ENCODE data around the gene DNAJA2.

Gene DNAJA2

DNA sequence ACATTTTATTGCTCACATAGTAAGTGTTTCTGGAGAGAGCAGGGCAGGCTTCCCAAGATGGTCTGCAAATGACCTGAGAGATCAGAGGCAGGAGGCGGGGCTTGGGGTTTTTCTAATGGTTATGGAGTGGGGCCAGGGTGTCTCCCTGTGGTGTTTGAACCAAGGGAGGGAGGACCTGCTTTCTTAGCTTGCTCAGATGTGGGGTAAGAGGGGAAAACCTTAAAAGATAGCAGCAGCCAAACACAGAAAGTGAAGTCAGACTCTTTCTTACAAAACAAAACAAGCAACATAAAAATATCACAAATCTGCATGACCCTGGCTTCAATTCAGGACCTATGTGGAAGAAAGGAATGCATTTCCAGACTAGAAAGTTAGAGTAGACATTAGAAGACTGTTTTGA, 22.9 kb upstream of the DNAJA2 start:
- H3K4me2 ChIP-seq (ENCODE audit: low read length) = no peak overlapping the region
- no peak overlapping the region for H3K27ac ChIP-seq (ENCODE audit: low read depth, low read length, poor library complexity, severe bottlenecking)
- no peak overlapping the region for H3K4me3 ChIP-seq (ENCODE audit: low read depth, low read length, poor library complexity, severe bottlenecking)
- H4K20me1 ChIP-seq (ENCODE audit: insufficient read depth, low read length) = no peaks in the 10 kb centered on the region
- H2AFZ ChIP-seq (ENCODE audit: low read length) = no peak overlapping the region
- no peaks in the 10 kb centered on the region for H3K9me2 ChIP-seq (ENCODE audit: low read depth, low read length)
- H3K9me3 ChIP-seq (ENCODE audit: low read length) = no peaks in the 10 kb centered on the region
- H3K9ac ChIP-seq (ENCODE audit: low read length) = no peak overlapping the region
- TF ChIP-seq CTCF (IDR thresholded peaks at IDR 0.05; ENCODE audit: low read length) = no peak
- TF ChIP-seq EZH2 (IDR thresholded peaks at IDR 0.05; ENCODE audit: borderline replicate concordance, low read length) = no peak
- H3K36me3 ChIP-seq (ENCODE audit: insufficient read depth, low read length) = no peaks in the 10 kb centered on the region; the same call in 1 of the 2 replicates
- H3K79me2 ChIP-seq (ENCODE audit: insufficient read depth, low read length) = no peaks in the 10 kb centered on the region
- H3F3A ChIP-seq (ENCODE audit: insufficient read depth, low read length) = no peaks in the 10 kb centered on the region
- no peaks in the 10 kb centered on the region for H3K4me1 ChIP-seq (ENCODE audit: insufficient read depth, low read length, severe bottlenecking)
- H3K27me3 ChIP-seq (ENCODE audit: insufficient read depth, low read length) = no peaks in the 10 kb centered on the region

GRCh38 chr16:46991729-46992704, 18.5 kb upstream of the DNAJA2 start:
- TF ChIP-seq CTCF (IDR thresholded peaks at IDR 0.05; ENCODE audit: low read length) (no peak), EZH2 (IDR thresholded peaks at IDR 0.05; ENCODE audit: borderline replicate concordance, low read length) (no peak)
- no peaks in the 10 kb centered on the region for H3K27me3 ChIP-seq (ENCODE audit: insufficient read depth, low read length)
- H3K4me2 ChIP-seq (ENCODE audit: low read length) = no peak overlapping the region
- H2AFZ ChIP-seq (ENCODE audit: low read length) = no peak overlapping the region
- H3K36me3 ChIP-seq (ENCODE audit: insufficient read depth, low read length) = no peaks in the 10 kb centered on the region; the same call in 1 of the 2 replicates
- no peaks in the 10 kb centered on the region for H3K9me3 ChIP-seq (ENCODE audit: low read length)
- H3K4me3 ChIP-seq (ENCODE audit: low read depth, low read length, poor library complexity, severe bottlenecking) = no peak overlapping the region
- no peak overlapping the region for H3K9ac ChIP-seq (ENCODE audit: low read length)
- no peaks in the 10 kb centered on the region for H3K9me2 ChIP-seq (ENCODE audit: low read depth, low read length)
- no peak overlapping the region for H3K27ac ChIP-seq (ENCODE audit: low read depth, low read length, poor library complexity, severe bottlenecking)
- H4K20me1 ChIP-seq (ENCODE audit: insufficient read depth, low read length) = no peaks in the 10 kb centered on the region
- H3K79me2 ChIP-seq (ENCODE audit: insufficient read depth, low read length) = no peaks in the 10 kb centered on the region
- H3K4me1 ChIP-seq (ENCODE audit: insufficient read depth, low read length, severe bottlenecking) = no peaks in the 10 kb centered on the region
- H3F3A ChIP-seq (ENCODE audit: insufficient read depth, low read length) = no peaks in the 10 kb centered on the region

DNA sequence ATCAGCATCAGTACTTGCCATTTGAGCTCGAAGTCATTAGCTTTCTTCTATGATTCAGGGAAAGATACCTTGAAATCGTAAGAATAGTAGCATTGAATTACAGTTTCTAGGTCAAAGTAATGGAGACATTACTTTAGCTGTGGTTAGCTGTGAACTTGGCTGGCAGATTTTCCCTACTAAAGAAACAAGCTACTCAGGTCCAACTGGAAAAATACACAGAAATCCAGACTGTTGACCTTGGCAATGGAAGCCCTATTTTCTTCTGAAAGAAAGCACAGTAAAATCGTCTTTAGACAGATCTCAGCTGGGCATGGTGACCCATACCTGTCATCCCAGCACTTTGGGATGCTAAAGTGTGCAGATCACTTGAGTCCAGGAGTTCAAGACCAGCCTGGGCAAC, 13.4 kb upstream of the DNAJA2 start:
- Histone ChIP-seq H3K9me2 (ENCODE audit: low read depth, low read length) (no peaks in the 10 kb centered on the region), H3K27ac (ENCODE audit: low read depth, low read length, poor library complexity, severe bottlenecking) (no peak overlapping the region), H3K9ac (ENCODE audit: low read length) (no peak overlapping the region), H3K4me1 (ENCODE audit: insufficient read depth, low read length, severe bottlenecking) (no peaks in the 10 kb centered on the region), H3K79me2 (ENCODE audit: insufficient read depth, low read length) (no peaks in the 10 kb centered on the region), H3K36me3 (ENCODE audit: insufficient read depth, low read length) (no peaks in the 10 kb centered on the region), H2AFZ (ENCODE audit: low read length) (no peak overlapping the region), H3K9me3 (ENCODE audit: low read length) (no peaks in the 10 kb centered on the region), H3K4me2 (ENCODE audit: low read length) (no peak overlapping the region), H4K20me1 (ENCODE audit: insufficient read depth, low read length) (no peaks in the 10 kb centered on the region), H3K27me3 (ENCODE audit: insufficient read depth, low read length) (no peaks in the 10 kb centered on the region), H3K4me3 (ENCODE audit: low read depth, low read length, poor library complexity, severe bottlenecking) (no peak overlapping the region), H3F3A (ENCODE audit: insufficient read depth, low read length) (no peaks in the 10 kb centered on the region)
- TF ChIP-seq CTCF (IDR thresholded peaks at IDR 0.05; ENCODE audit: low read length) (no peak), EZH2 (IDR thresholded peaks at IDR 0.05; ENCODE audit: borderline replicate concordance, low read length) (no peak)

Data from OCI-LY1 (cell line).